Central memory CD4-positive, alpha-beta T cell (primary cell): Measurements from ENCODE around the gene TOB1.

Source experiments
- DNase-seq: peaks from one replicate; pipeline ENCODE4 v3.0.0; 2022

Gene TOB1

DNA sequence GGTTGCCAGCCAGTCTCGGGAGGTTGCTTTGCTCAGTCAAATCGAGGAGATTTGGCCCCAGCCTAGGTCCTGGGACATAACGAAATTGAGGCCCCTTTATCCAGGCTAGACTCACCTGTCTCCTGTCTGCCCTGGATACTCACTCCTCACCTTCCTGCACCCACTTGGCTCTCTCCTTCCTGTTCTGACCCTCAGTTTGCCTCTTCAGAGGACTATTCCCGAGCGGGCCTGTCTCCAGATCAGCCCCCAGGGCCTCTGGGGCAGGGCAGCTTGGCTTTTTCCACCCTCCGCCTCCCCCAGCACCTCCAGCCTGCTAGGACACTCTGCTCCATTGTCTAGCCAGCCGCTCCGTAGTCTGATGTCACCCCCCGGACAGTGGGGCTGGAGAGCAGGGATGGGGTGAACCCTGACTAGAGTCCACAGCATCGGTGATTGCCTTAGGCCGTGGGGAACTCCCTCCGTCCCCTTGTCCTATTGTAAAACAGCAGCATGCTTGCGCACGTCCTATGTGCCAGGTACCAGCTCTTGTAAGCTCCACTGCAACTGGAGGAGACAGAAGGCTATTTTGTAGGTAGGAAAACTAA, 21.9 kb downstream of the TOB1 start:
- no peak for DNase-seq

DNA sequence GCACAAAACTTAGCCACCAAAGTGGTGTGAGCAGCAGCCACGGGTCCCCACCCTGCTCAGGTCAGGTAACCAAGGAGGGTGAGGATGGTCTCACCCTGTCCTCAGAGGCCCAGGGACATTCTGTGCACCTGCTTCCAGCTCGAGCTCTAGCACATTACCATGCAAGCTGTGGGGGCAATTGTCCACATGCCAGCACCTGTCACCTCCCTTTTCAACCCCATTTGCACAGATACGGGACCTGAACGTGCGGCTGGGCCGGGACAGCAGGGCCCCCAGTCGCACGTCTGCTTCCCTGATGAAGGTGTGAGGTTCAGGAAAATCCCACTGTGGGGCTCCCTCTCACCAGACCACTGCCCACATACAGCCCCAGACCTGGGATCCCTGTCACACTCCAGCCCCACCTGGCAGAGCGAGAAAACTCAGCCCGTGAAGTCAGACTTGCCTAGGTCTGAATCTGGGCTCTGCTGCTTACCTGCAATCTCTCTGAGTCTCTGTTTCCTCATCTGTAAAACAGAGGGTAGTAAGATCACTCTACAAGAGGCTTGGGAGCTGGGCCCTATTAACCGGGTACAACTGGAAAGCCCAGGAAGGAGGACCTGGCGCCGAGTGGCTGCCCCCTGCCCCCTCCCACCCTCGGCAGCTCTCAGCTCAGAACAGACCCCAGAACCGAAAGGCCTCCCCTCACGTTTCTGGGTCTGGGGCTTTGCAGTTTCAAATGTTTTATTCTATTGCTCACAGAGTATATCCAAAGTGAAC, 22.8 kb downstream of the TOB1 start:
- DNase-seq: no peak

DNA sequence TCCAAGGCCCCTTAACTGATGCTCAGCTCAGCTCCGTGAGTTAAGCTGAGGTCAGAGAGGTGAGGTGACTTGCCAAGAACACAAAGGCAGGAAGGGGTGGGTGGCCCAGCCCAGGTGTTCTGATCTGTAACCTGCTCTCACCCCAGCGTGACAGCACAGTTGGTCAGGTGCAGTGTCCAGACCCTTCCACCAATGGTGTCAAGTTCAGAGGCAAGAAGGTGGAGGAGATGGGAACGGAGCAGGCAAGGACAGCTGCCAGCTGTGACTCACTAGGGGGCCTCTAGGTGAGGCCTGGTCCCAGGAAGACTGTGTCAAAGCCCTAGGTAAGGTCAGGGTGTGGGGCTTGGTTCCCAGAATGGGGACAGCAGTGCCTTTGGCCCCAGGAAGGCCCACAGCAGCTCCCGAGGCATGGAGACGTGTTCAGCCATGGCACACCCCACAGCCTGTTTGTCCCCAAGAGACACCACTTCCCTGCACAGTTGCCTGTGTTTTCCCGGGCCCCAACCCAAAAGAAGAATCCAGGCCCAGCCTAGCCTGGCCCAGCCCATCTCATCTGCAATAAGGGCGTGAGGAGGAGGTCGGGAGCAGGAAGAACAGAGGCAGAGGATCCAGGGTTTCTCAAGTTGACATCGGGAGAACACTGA, 23.5 kb downstream of the TOB1 start:
- DNase-seq: no peak

DNA sequence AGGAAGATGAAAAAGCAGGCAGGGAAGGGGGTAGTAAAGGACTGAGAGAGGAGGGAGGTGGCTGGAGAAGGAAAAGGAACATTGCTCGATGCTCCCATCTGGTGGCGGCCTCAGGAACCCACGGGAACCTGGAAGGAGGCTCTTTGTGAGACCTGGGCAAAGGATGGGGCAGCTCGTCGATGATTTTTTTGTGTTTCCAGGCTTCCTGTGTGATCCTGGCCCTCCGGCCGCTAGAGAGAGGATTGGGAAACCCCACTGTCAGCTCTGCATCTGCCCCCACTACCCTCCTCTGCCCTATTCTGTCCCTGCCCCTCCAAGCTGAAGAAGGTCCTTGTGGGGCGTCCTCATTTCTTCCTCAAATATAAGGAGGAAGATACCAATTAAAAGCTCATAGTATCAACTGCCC, 24.2 kb downstream of the TOB1 start:
- peak; percentile 31 for DNase-seq

- DNase-seq: no peak
Observed at GRCh38 chr17:50841277-50841948, 24.7 kb downstream of the TOB1 start.

DNA sequence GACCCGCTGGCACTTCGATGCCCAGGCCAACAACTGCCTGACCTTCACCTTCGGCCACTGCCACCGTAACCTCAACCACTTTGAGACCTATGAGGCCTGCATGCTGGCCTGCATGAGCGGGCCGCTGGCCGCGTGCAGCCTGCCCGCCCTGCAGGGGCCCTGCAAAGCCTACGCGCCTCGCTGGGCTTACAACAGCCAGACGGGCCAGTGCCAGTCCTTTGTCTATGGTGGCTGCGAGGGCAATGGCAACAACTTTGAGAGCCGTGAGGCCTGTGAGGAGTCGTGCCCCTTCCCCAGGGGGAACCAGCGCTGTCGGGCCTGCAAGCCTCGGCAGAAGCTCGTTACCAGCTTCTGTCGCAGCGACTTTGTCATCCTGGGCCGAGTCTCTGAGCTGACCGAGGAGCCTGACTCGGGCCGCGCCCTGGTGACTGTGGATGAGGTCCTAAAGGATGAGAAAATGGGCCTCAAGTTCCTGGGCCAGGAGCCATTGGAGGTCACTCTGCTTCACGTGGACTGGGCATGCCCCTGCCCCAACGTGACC, 25.8 kb downstream of the TOB1 start:
- no peak for DNase-seq

DNA sequence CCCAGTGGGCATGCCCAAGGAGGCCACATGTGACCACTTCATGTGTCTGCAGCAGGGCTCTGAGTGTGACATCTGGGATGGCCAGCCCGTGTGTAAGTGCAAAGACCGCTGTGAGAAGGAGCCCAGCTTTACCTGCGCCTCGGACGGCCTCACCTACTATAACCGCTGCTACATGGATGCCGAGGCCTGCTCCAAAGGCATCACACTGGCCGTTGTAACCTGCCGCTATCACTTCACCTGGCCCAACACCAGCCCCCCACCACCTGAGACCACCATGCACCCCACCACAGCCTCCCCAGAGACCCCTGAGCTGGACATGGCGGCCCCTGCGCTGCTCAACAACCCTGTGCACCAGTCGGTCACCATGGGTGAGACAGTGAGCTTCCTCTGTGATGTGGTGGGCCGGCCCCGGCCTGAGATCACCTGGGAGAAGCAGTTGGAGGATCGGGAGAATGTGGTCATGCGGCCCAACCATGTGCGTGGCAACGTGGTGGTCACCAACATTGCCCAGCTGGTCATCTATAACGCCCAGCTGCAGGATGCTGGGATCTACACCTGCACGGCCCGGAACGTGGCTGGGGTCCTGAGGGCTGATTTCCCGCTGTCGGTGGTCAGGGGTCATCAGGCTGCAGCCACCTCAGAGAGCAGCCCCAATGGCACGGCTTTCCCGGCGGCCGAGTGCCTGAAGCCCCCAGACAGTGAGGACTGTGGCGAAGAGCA, 26.4 kb downstream of the TOB1 start:
- no peak for DNase-seq

DNA sequence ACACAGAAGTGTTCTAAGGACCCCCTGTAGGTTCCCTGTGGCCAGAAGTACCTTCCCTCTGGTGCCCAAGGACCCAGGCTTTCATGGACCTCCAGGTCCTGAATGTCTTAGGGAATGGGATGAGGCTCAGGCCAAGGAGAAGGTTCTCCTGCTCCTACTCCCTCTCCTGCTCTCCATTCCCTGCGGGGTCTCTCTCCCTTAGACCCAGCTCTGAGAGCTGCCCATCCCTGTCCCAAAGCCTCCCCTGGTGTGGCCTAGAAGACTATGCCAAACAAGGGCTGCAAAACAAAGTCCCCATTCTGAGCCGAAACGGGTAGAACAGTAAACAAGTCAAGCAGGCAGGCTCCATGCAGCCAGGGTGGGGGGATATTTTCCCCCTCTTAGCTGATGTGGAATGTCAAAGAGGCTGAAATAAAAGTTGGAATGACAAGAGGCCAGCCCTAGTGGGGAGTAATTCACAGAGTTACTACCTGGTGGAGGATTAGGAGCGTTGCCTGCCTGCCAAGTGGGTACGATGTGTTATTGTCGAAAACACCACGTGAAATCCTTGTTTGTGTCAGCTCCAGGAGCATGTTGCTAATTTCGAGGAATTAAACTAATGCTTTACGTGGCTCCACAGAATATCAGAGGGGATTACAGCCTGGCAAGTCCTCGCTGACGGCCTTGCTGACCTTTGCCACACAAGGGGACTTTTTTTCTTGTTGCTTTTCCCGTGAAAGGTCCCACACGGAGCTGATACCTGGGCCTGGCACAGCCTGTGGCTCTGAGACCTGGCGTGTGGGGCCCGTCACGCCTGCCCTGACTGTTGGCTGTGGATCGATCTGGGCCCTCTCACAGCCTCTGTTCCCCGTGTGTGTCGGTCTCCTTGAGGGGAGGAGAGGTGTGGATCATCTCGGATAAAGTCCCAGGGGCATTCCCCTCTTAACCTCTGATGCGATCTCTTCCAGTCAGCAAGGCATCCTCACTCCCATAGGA, 27.9 kb downstream of the TOB1 start:
- DNase-seq: no peak

DNA sequence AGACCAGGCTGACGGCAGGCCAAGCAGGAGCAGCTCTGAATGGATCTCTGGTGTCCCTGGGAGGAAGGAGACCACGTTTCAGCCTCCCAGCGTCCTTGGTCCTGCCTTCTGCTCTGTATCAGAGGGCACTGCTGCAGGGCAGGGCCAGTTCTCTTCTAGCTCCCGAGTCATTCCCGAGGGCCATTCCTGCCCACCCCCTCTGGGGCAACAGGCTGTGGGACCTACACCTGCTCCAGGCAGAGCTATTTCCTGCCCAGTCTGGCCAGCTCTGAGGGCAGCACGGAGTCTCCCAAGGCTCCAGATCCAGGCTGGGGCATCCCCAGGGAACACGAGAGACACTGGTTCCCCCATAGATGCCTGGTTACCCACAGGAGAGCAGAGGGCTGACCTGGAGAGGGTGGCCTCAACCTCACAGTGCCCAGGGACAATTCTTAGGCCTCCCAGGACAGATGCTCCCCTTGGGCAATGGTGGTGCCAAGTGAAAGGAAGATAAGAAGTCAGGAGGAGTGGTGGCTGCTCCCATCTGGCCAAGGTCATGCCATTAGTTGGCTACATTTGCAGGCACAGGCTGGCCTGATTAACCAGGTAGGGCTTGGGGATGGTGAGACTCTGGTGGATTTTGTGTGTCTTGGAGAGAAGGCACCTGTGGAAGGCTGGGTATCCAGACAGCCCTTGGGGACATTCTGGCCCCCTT, 28.7 kb downstream of the TOB1 start:
- DNase-seq: no peak

- DNase-seq: no peak
Observed at GRCh38 chr17:50836826-50837225, 29.3 kb downstream of the TOB1 start.

GRCh38 chr17:50835301-50836234, 30.6 kb downstream of the TOB1 start, which contains the start of gene WFIKKN2:
Gene WFIKKN2, plus strand, starts transcription at chr17:50835586. Its CDS starts 352 bp downstream, at chr17:50835938.
- no peak for DNase-seq

DNA sequence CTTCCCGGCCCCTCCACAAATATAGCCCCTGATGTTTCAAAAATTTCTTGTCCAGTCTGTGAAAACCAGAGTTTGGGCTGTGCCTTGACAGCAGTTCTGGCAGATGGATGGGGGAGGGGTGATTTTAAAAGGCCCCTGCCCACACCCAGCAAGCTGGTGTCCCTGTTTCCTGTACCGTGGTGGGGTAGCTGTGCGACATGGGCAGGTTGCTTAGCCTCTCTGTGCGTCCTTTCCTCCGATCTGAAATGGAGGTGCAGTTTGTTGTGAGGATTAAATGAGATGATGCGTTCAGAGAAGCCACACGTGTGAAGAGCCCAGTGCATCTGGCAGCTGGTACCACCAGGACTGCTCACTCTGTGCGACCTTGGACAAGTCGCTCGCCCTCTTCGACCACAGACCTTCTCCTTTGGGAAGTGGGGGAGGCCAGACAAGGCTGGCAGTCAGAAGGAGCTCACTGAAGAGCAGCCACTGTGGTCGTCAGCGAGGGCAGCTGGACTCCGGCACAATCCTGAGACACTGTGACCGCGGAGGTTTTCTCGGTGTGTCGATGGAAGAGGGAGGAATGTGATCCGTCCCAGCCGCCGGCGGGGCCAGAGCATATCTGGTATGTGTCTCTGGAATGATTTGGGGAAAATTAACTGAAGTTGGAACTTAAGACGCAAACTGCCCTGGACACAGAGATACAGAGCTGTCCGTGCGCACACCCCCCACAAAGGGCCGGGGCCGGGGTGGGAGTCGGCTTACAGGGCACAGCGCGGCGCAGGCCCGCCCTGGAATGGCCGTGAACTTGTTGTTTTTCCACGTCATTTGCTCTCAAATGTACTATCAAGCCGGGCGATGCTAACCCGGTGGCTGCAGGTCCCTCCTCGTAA, 31.5 kb downstream of the TOB1 start:
- no peak for DNase-seq

- no peak for DNase-seq
Observed at GRCh38 chr17:50833510-50834428, 32.4 kb downstream of the TOB1 start.

DNA sequence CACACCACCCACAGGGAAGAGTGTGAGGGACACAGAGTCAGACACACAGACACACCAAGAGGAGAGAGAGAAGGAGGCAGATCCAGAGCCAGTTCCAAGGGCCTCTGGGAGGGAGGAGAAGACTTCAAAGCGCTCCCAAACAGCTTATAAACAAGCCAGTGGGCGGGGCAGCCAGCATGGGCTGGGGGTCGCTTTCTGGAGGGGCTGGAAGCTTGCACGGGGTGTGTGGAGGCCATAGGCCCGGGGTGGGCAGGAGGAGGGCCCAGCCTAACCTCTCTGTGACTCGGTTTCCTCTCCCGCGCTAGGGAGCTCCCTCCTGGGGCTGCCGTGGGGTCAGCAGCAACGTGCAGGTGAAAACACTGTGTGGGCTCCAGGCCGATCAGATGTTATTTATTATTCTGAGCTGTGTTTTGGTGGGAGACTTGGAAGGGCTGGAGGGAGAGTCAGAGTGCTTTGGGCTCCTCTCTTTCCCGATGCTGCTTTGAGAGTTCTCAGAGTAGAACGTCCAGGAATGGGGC, 33.2 kb downstream of the TOB1 start:
- DNase-seq: no peak

- DNase-seq: no peak
Observed at GRCh38 chr17:50832267-50832863, 33.8 kb downstream of the TOB1 start.

DNA sequence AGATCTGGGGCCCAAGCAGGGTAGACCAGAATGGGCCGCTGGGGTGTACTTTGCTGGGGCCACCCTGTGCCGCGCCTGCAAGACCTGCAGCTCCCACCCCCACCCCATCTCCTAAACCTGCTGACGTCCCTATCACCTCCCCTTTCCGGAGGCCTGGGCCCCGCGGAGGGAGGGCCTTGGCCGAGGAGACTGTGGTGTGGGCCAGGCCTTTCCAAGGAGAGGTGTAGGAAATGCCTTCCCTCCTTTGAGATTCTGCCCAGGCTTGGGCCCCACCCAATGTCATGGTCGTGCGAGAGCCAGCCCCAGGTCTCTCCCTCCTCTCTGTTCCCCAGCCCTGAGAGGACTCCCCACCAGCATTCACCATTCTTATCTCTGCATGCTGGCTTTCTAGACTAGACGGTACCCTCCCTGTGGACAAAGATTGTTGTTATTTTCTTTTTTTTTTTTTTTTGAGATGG, 34.7 kb downstream of the TOB1 start:
- no peak for DNase-seq

DNA sequence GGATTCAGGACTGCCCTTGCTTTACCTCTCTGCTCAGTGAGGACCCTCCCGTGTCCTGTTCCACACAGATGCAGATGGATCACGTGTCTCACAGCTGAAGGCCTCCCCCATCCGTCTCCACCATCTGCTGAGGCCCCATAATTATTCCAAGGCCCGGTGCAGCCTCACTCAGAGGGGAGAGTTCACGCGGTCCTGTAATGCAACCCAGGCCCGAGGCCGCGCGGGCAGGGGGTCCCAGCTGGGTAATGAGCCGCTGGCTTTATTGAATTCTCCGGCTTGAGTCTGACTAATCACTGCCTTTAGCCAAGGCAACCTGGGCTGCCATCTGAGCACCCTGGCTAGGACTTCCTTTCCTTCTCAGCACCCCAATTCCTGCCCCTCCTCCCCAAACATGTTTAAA, 35.2 kb downstream of the TOB1 start:
- DNase-seq: no peak
